Transverse colon (tissue), 3 donors: ENCODE data around the gene UTP11.

Source experiments
- EP300 ChIP-seq: sonication (generic); formaldehyde crosslinking; IDR thresholded peaks from one replicate; pipeline ENCODE4 v1.6.1; 2017; ENCODE audit warnings: antibody characterized with exemption, low read depth
- TF ChIP-seq, protein P1 (sequence below), 5 experiments: fragments of 200-600 bp in 3 of 5; fragments of 450-650 bp in 2 of 5; sonication (generic) in 3 of 5; IDR thresholded peaks; 1 replicate in 2 of 5; 2 replicates in 3 of 5; pipeline ENCODE4 v1.5.1; 2016 to 2017; ENCODE audit warnings: antibody characterized with exemption in 5 of 5, inconsistent platforms in 3 of 5, mild to moderate bottlenecking in 2 of 5, moderate library complexity in 1 of 5

DNA sequence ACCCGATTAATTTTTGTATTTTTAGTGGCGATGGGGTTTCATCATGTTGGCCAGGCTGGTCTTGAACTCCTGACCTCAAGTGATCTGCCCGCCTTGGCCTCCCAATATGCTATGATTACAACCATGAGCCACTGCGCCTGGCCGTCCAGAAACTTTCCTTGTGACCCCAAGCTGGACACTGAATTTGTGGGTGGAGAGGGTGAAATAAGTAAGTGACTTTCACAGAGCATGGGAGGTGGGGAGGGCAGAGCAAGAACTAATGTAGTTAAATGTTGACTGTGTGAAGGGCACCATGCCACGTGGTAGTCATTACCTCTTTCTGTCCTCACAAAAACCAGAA lies 2.7 kb upstream of the UTP11 start:
- TF ChIP-seq, protein P1, sequence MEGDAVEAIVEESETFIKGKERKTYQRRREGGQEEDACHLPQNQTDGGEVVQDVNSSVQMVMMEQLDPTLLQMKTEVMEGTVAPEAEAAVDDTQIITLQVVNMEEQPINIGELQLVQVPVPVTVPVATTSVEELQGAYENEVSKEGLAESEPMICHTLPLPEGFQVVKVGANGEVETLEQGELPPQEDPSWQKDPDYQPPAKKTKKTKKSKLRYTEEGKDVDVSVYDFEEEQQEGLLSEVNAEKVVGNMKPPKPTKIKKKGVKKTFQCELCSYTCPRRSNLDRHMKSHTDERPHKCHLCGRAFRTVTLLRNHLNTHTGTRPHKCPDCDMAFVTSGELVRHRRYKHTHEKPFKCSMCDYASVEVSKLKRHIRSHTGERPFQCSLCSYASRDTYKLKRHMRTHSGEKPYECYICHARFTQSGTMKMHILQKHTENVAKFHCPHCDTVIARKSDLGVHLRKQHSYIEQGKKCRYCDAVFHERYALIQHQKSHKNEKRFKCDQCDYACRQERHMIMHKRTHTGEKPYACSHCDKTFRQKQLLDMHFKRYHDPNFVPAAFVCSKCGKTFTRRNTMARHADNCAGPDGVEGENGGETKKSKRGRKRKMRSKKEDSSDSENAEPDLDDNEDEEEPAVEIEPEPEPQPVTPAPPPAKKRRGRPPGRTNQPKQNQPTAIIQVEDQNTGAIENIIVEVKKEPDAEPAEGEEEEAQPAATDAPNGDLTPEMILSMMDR (IDR thresholded peaks at IDR 0.05): no peak
- TF ChIP-seq EP300: no peak
